ENCODE data around the gene AGRN. TPM values are rescaled to one million over a fixed set of nuclear protein-coding genes. Genes with fewer than 3 reads are reported as not detected.

The AGRN gene
- total RNA-seq, 1 donor from 2014 or later = 203 TPM

GRCh38 chr1:1019122-1019999 lies 559 bp upstream of the AGRN start:
- H3K27ac Mint-ChIP-seq (ENCODE audit: unreplicated experiment) = no peak overlapping the region
- H3K4me3 Mint-ChIP-seq = peak overlapping the region; percentile 72
- peak; percentile 58 for TF ChIP-seq CTCF (conservative IDR thresholded peaks at IDR 0.05)
- H3K27me3 Mint-ChIP-seq (ENCODE audit: low read depth) = no peaks in the 10 kb centered on the region
- H3K9me3 Mint-ChIP-seq = no peaks in the 10 kb centered on the region
- no peaks in the 10 kb centered on the region for H3K36me3 Mint-ChIP-seq (ENCODE audit: low read depth)
- peaks cover 24% of the 10 kb centered on the region for H3K4me1 Mint-ChIP-seq
- DNase-seq (ENCODE audit: low read depth, low spot score) = peak; percentile 77

GRCh38 chr1:1020415-1021009 lies 592 bp downstream of the AGRN start:
- peak; percentile 44 for DNase-seq (ENCODE audit: low read depth, low spot score)
- Mint-ChIP-seq H3K9me3 (no peaks in the 10 kb centered on the region), H3K27me3 (ENCODE audit: low read depth) (no peaks in the 10 kb centered on the region), H3K4me3 (peak overlapping the region; percentile 79), H3K4me1 (peaks cover 20% of the 10 kb centered on the region), H3K27ac (ENCODE audit: unreplicated experiment) (no peak overlapping the region), H3K36me3 (ENCODE audit: low read depth) (no peaks in the 10 kb centered on the region)
- no peak for TF ChIP-seq CTCF (conservative IDR thresholded peaks at IDR 0.05)

DNA sequence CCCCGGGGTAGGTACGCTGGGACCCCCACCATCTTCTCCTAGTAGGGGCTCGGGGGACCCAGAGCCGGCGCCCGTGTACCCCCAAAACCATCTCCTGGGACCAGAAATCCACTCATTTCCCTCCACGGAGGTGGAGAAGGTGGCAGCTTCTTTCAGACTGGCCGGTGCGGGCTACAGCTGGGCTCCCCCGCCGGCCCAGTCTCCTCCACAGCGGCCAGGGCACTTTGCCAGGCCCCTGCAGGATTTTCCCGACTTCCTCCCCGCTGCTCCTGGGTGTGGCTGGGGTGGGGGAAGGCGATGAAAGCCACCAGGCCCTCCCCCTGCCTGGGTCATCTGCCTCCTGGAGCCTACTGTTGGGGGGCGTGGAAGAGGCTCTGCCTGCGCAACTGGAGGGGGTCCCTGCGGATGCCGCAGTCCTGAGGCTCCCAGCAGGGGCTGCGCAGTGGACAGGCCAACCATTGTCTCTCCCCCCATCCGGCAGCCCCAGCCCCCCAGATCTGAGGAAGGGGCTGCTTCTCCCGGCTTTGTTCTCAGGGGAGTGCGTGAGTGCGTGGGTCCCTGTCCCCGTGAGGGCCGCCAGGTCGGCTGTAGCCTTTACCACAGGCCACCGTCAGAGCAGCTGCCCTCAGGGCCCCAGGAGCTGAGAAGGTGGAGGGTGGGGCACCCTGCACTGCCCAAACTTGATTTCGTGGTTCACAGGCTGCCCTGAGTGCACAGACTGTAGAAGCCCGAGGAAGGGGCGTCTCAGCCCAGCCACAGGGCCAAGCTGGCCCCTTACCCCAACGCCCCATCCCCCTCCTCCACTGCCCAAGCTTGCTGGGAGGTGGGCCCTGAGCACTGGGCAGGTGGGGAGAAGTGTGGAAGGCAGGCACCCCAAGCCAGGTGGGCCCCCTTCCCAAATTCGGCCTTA lies 1.3 kb downstream of the AGRN start:
- peaks cover 20% of the 10 kb centered on the region for H3K4me1 Mint-ChIP-seq
- TF ChIP-seq CTCF (conservative IDR thresholded peaks at IDR 0.05) = no peak
- H3K27ac Mint-ChIP-seq (ENCODE audit: unreplicated experiment) = no peak overlapping the region
- no peaks in the 10 kb centered on the region for H3K27me3 Mint-ChIP-seq (ENCODE audit: low read depth)
- no peaks in the 10 kb centered on the region for H3K9me3 Mint-ChIP-seq
- no peaks in the 10 kb centered on the region for H3K36me3 Mint-ChIP-seq (ENCODE audit: low read depth)
- H3K4me3 Mint-ChIP-seq = peak overlapping the region; percentile 79
- no peak for DNase-seq (ENCODE audit: low read depth, low spot score)

DNA sequence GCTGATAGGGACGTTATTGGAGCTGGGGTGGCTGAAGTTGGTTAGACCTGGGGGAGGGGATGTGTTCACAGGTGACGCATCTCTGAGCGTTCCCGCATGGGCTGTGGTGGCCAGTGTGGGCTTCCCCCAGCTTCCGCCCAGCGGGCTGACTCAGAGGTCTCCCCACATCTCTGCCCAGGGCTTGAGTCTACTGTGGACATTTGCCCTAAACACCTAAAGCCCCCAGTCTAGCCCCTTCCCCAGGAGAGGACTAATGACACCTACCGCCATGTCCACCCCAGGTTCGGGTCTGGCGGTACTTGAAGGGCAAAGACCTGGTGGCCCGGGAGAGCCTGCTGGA lies 2.0 kb downstream of the AGRN start:
- Mint-ChIP-seq H3K4me1 (peaks cover 20% of the 10 kb centered on the region), H3K27ac (ENCODE audit: unreplicated experiment) (no peak overlapping the region), H3K9me3 (no peaks in the 10 kb centered on the region), H3K27me3 (ENCODE audit: low read depth) (no peaks in the 10 kb centered on the region), H3K4me3 (peak overlapping the region; percentile 79), H3K36me3 (ENCODE audit: low read depth) (no peaks in the 10 kb centered on the region)
- DNase-seq (ENCODE audit: low read depth, low spot score) = no peak
- TF ChIP-seq CTCF (conservative IDR thresholded peaks at IDR 0.05) = no peak

DNA sequence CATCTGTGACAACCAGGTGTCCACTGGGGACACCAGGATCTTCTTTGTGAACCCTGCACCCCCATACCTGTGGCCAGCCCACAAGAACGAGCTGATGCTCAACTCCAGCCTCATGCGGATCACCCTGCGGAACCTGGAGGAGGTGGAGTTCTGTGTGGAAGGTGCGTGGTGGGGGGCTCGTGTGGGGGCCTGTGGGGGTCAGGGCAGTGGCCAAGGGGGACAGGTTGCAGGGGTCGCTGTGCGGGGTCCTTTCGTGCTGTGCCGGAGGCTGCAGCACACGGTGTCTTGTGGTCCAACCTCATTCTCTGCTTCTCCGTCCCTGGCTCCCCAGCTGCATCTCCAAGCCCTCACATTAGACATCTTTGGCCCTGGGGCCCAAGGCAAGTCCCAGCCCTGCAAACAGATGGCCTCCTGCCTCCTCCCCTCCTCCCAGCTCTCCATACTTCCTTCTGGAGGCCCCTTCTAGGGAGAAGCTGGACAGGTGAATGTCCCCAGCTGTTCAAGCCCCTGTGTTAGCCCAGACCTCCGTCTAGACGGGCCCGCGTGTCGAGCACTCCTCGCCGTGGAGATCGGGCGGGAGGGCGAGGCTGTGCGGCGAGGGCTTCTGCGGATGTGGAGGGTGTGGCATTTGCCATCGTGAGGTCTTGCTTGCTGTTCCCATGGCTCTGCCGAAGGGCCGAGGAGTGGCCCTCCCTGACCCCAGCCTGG lies 2.5 kb downstream of the AGRN start:
- TF ChIP-seq CTCF (conservative IDR thresholded peaks at IDR 0.05) = no peak
- DNase-seq (ENCODE audit: low read depth, low spot score) = no peak
- peaks cover 15% of the 10 kb centered on the region for H3K4me1 Mint-ChIP-seq
- H3K9me3 Mint-ChIP-seq = no peaks in the 10 kb centered on the region
- H3K36me3 Mint-ChIP-seq (ENCODE audit: low read depth) = no peaks in the 10 kb centered on the region
- peak overlapping the region; percentile 86 for H3K4me3 Mint-ChIP-seq
- H3K27me3 Mint-ChIP-seq (ENCODE audit: low read depth) = no peaks in the 10 kb centered on the region
- H3K27ac Mint-ChIP-seq (ENCODE audit: unreplicated experiment) = peak overlapping the region; percentile 19

Measured in neural crest cell (in vitro differentiated cells).